ENCODE data around the gene HOXC9.

The HOXC9 gene

DNA sequence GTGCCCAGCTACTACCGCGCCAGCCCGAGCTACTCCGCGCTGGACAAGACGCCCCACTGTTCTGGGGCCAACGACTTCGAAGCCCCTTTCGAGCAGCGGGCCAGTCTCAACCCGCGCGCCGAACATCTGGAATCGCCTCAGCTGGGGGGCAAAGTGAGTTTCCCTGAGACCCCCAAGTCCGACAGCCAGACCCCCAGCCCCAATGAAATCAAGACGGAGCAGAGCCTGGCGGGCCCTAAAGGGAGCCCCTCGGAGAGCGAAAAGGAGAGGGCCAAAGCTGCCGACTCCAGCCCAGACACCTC is 14.3 kb upstream of the HOXC9 start:
- TF ChIP-seq, protein P1, sequence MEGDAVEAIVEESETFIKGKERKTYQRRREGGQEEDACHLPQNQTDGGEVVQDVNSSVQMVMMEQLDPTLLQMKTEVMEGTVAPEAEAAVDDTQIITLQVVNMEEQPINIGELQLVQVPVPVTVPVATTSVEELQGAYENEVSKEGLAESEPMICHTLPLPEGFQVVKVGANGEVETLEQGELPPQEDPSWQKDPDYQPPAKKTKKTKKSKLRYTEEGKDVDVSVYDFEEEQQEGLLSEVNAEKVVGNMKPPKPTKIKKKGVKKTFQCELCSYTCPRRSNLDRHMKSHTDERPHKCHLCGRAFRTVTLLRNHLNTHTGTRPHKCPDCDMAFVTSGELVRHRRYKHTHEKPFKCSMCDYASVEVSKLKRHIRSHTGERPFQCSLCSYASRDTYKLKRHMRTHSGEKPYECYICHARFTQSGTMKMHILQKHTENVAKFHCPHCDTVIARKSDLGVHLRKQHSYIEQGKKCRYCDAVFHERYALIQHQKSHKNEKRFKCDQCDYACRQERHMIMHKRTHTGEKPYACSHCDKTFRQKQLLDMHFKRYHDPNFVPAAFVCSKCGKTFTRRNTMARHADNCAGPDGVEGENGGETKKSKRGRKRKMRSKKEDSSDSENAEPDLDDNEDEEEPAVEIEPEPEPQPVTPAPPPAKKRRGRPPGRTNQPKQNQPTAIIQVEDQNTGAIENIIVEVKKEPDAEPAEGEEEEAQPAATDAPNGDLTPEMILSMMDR (IDR thresholded peaks at IDR 0.05) = no peak
- Histone ChIP-seq H3K36me3 (ENCODE audit: control insufficient read depth, insufficient read depth, low read length) (no peaks in the 10 kb centered on the region), H3K4me3 (ENCODE audit: low read depth, low read length) (no peak overlapping the region), H3K79me2 (no peaks in the 10 kb centered on the region), H3K9ac (no peak overlapping the region), H3K4me1 (no peaks in the 10 kb centered on the region), H3K4me2 (ENCODE audit: low read length) (peak overlapping the region; percentile 35), H2AFZ (no peak overlapping the region), H3K27ac (no peak overlapping the region), H3K9me3 (ENCODE audit: control insufficient read depth, low read length) (no peaks in the 10 kb centered on the region), H3K27me3 (ENCODE audit: control insufficient read depth, insufficient read depth, low read length) (peaks cover 35% of the 10 kb centered on the region)

- H3K4me3 ChIP-seq (ENCODE audit: low read depth, low read length) = no peak overlapping the region
Measured at GRCh38 chr12:53985994-53986685, 13.8 kb upstream of the HOXC9 start.

DNA sequence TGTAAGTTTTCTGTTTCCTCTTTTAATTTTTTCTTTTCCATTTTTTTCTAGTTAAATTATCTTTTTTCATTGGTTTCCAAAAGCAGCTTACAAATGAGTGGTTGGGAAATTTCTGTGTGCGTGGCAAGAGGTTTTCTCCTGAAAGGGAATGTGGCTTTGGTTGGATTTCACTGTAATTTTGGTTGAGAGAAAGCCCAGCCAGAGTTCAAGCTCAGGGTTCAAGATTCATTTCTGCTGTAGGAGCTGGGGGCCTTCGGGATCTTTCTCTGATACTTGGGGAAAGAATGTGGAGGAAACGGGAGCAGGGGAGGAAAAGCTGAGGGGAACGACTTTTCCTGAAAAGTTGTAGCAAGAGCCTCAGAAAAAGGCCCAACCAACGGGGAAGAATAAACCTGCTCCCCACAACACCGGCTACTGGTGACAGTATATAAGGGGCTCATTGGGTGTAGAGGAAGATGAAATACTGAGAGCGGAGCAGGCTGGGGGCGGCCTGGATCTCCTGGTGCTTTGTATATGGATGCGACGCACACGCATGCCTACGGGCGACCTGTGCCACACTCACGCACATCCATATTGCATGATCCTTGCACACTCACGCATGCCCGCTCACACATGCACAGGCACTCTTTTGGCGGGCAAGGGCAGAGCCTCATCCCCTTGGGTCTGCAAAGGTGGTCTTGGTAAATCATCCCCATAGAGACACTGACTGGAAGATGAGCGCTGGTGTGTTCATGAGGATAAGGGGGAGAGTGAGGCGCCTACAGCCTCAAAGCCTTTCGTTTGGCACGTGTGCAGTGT is 13.1 kb upstream of the HOXC9 start:
- TF ChIP-seq, protein P1 (IDR thresholded peaks at IDR 0.05) = no peak
- Histone ChIP-seq H3K4me3 (ENCODE audit: low read depth, low read length) (no peak overlapping the region), H3K27me3 (ENCODE audit: control insufficient read depth, insufficient read depth, low read length) (peaks cover 36% of the 10 kb centered on the region), H2AFZ (no peak overlapping the region), H3K4me2 (ENCODE audit: low read length) (no peak overlapping the region), H3K79me2 (no peaks in the 10 kb centered on the region), H3K9me3 (ENCODE audit: control insufficient read depth, low read length) (no peaks in the 10 kb centered on the region), H3K9ac (no peak overlapping the region), H3K27ac (no peak overlapping the region), H3K4me1 (no peaks in the 10 kb centered on the region), H3K36me3 (ENCODE audit: control insufficient read depth, insufficient read depth, low read length) (no peaks in the 10 kb centered on the region)

More at GRCh38 chr12:53985994-53986685, 13.8 kb upstream of the HOXC9 start:
- no peaks in the 10 kb centered on the region for H3K36me3 ChIP-seq (ENCODE audit: control insufficient read depth, insufficient read depth, low read length)
- H3K9me3 ChIP-seq (ENCODE audit: control insufficient read depth, low read length) = no peaks in the 10 kb centered on the region
- TF ChIP-seq, protein P1 (IDR thresholded peaks at IDR 0.05) = no peak
- H3K4me2 ChIP-seq (ENCODE audit: low read length) = peak overlapping the region; percentile 35
- H2AFZ ChIP-seq = no peak overlapping the region
- no peaks in the 10 kb centered on the region for H3K79me2 ChIP-seq
- no peak overlapping the region for H3K9ac ChIP-seq
- H3K4me1 ChIP-seq = no peaks in the 10 kb centered on the region
- peaks cover 39% of the 10 kb centered on the region for H3K27me3 ChIP-seq (ENCODE audit: control insufficient read depth, insufficient read depth, low read length)
- no peak overlapping the region for H3K27ac ChIP-seq

- TF ChIP-seq, protein P1 (IDR thresholded peaks at IDR 0.05) = no peak
- H3K4me2 ChIP-seq (ENCODE audit: low read length) = no peak overlapping the region
- no peaks in the 10 kb centered on the region for H3K9me3 ChIP-seq (ENCODE audit: control insufficient read depth, low read length)
- H2AFZ ChIP-seq = no peak overlapping the region
- no peak overlapping the region for H3K9ac ChIP-seq
- no peaks in the 10 kb centered on the region for H3K79me2 ChIP-seq
- H3K4me3 ChIP-seq (ENCODE audit: low read depth, low read length) = no peak overlapping the region
- peaks cover 35% of the 10 kb centered on the region for H3K27me3 ChIP-seq (ENCODE audit: control insufficient read depth, insufficient read depth, low read length)
- H3K36me3 ChIP-seq (ENCODE audit: control insufficient read depth, insufficient read depth, low read length) = no peaks in the 10 kb centered on the region
- no peaks in the 10 kb centered on the region for H3K4me1 ChIP-seq
- no peak overlapping the region for H3K27ac ChIP-seq
Measured at GRCh38 chr12:53987787-53988230, 12.2 kb upstream of the HOXC9 start.
